NCI-H1694 (cell line): ENCODE data around the gene TRIM45.
"Not testable (repeated sequence)": the region's sequence is repeated elsewhere in the genome, so short reads cannot be mapped to it uniquely, and the experiment has no call there.

Experiments used
- DNase-seq: peaks from one replicate; lab custom pipeline; 2025; lab: John Stamatoyannopoulos, UW

Gene TRIM45

DNA sequence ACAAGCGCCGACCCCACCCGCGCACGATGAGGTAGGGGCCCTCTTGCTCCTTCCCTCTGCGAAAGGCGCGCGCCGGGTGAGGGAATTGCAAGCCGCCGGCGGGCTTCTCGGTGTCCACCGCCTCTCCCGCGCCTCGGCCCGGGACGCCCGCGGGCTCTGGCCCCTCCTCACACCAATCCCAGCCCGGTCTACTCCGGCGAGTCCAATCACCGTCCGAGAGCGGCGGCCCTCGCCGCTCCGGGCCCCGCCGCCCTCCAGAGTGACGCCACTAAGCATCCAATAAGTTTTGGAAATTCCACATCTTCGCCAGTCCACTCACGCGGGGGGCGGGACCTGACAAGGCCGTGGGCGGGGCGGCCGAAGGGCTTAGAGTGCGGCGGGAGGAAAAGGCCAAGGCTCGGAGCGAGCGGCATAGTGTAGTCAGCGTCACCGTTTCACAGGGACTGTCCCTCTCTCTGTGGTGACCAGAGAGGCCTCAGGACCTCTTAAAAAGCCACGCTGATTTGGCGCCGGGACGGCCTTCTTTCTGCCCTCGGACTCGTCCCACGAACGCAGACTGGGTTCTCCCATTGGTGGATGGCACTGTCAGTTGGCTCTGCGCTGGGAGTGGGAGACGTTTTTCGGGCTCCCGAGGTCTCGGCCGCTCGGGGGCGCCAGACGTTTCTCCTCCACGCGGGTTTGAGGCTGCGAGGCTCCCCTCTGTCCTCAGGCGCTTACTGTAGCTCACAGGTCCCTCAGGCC is at the start of gene TRIM45:
TRIM45 (minus strand) TSS at position 161 of the 741 bp plus-strand sequence. CDS start 548 bp downstream, outside the sequence.
- peak; percentile 85 for DNase-seq

DNA sequence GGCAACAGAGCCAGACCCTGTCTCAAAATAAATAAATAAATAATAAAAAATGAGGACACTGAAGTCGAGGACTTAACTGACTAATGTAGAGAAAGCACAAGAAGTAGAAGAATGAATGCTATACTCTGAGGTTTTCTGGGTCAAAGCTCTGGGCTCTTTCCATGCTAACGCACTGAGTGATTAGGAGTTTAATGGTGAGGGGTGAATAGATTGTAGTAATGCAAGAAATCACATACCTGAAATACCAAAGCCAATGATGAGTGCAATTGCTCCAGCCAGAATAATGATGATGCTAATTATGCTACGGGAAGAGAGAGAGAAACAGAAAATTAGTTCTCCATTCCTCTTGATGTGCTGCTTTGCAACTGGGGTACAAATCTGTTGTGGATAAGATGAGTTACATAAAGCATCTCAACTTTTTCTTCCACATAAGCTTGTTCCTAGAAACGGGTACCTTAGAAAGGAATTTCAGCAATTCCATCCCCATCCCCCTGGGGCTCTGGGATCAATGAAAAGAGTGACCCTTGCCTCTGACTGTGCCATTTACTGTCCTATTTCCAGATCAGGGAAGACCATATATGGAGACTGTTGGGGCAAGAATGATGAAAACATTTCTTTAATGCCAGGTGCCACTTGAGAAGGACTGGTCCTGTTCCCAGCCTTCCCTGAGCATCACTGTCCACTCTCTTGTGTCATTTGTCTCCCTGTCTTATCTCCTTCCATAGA is 48.5 kb upstream of the TRIM45 start:
- DNase-seq = no peak

GRCh38 chr1:117167402-117167801 is 45.9 kb upstream of the TRIM45 start:
- no peak for DNase-seq

DNA sequence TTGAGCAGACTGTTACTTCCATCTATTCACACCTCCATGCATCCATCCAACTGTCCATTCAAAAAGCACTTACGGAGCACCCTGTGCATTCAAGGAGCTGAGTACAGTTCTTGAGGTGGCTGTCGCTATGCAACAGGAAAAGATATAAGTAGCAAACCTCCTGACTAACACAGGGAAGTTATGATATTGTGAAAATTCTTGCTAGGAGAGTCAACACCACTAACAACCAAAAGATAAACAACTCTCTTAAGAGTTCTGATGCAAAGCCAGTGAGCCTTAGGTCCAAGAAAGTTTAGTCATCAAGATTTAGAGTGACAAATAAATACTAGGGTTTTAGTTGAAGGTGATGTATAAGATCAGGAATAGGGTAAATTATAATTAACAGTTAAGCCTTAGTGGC is 44.5 kb upstream of the TRIM45 start:
- DNase-seq = no peak

GRCh38 chr1:117164209-117164608 is 42.7 kb upstream of the TRIM45 start:
- DNase-seq = no peak

- DNase-seq = peak; percentile 15
These were observed 41.3 kb upstream of the TRIM45 start for GRCh38 chr1:117162816-117163215.

- DNase-seq = no peak
These were observed 40.3 kb upstream of the TRIM45 start for GRCh38 chr1:117161887-117162286.

DNA sequence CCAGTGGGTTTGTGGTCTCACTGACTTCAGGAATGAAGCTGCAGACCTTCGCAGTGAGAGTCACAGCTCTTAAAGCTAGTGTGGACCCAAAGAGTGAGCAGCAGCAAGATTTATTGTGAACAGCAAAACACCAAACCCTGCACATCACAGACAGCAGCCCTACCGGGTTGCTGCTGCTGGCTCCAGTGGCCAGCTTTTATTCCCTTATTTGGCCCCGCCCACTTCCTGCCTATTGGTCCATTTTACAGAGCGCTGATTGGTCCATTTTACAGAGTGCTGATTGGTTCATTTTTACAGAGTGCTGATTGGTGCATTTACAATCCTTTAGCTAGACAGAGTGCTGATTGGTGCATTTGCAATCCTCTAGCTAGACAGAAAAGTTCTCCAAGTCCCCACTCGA is 29.8 kb upstream of the TRIM45 start:
- DNase-seq = not testable (repeated sequence)

- DNase-seq = no peak
These were observed 28.8 kb upstream of the TRIM45 start for GRCh38 chr1:117150316-117150715.

- no peak for DNase-seq
These were observed 26.5 kb upstream of the TRIM45 start for GRCh38 chr1:117147856-117148588.

GRCh38 chr1:117147341-117147831 is 25.8 kb upstream of the TRIM45 start:
- no peak for DNase-seq

DNA sequence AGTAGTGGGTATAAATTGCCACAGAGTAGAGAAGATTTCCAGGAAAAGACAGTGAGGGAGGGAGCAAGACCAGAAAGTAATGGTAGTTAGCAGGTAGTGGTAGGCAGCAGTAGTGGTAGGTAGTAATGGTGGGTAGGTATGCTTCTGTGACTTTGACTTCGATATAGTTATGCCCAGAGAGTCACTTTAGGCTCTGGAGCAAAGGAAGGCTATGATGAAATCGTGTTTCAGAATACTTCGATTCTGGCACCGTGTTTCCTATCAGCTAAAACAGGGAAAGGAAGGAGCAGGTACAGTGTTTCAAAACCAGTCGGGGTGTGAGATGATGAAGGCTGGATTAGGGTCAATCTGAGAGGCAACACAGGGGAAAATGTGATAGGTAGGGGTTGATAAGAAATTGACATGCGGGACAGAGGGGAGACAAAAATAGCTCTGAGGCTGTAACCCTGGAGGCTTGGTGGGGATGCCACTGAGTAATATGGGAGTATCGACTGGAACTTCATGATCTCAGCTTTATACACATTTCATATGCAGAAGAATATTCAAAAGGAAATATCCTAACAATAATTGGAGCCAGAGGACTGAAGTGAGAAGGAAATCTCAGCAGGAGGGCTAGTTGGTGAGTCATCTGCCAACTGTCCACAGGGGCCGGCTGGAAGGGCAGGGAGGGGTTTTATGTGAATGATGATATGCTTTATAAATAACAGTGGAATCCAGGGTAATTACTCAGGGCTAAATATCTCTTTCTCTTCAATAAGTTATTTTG is 25.2 kb upstream of the TRIM45 start:
- no peak for DNase-seq

- no peak for DNase-seq
These were observed 24.5 kb upstream of the TRIM45 start for GRCh38 chr1:117146072-117146471.

DNA sequence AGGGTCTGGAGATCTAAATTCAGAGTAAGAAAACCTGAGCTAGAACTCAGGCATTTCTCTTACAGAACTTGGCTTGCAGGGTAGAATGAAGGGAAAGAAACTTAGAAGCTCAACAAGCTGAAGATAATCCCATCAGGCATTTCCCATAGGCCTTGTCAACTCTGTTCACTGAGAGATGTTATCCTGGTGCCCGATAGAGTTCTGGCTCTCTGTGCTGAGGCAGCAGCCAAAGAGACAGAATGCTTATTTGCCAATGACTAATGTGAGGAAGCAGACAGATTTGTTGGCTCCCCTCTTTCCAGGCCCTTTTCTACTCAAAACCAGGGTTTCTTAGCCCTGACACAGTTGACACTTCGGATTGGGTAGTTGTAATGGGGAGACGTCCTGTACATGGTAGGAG is 22.3 kb upstream of the TRIM45 start:
- no peak for DNase-seq

GRCh38 chr1:117143172-117143571 is 21.6 kb upstream of the TRIM45 start:
- DNase-seq = no peak

GRCh38 chr1:117142200-117142599 is 20.7 kb upstream of the TRIM45 start:
- DNase-seq = no peak

GRCh38 chr1:117138561-117138960 is 17.0 kb upstream of the TRIM45 start:
- DNase-seq = no peak

DNA sequence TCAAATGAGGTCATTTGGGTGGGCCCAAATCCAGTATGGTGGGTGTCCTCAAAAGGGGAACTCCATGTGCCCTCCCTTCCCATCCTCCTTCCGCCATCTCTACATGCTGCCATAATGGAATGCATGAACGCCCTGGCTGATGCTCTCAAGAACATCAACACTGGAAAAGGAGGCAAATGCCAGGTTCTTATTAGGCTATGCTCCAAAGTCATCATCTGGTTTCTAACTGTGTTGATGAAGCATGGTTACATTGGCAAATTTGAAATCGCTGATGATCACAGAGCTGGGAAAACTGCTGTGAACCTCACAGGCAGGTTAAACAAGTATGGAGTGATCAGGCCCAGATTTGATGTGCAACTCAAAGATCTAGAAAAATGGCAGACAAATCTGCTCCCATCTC is 16.6 kb upstream of the TRIM45 start:
- no peak for DNase-seq

- no peak for DNase-seq
These were observed 15.8 kb upstream of the TRIM45 start for GRCh38 chr1:117137281-117137855.

DNA sequence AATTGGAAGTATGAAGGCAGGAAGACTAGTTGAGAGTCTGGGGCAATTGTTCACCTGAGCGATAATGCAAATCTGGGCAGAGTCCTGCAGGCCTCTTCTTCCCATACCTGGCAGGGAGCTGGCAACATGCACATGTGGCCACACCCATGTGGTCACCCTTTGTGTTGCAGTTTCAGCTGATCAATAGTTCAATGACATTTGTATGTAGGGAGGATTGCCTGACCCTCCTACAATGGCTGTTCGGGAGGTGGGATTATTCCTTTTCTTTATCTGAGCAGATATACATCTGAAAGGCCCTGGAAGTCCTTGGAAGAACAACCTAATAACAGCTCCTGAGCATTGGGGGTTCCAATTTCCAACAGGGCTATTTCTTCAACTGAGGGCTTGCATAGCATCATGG is 15.2 kb upstream of the TRIM45 start:
- DNase-seq = no peak

DNA sequence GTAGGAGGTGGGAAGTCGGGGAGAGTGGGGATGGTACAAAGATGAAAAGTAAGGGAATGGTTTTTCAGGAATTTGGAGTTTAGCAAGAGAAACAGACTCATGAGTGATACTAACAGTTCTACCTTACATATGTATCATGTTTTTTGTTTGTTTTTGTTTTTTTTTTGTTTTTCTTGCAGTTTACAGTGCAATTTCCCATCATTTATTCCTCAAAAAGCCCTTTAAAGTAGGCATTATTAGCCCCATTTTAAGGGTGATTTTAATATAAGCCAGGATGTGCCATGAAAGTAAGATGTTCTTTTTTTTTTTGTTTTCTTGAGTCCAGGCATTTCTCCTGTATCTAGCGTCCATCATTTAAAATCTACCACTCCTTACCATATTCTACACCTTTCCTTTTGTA is 13.8 kb upstream of the TRIM45 start:
- no peak for DNase-seq

DNA sequence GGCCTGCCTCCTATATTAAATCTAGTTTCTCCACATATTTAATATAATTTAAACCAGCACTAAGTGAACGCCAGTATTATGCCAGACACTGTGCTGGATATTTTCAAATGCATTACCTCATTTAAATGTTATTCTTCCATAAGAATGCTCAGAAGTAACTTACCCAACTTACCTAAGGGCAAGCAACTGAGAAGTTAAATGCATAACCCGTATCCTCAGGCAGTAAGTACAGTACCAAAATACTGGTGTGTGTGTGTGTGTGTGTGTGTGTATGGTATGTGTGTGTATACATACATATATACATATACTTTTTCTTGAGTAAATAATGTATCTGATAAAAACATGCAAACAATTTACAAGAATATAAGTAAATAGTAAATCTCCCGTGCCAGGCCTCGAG is 9.0 kb upstream of the TRIM45 start:
- DNase-seq = no peak
